ENCODE data around the gene SLC2A1. TPM values are rescaled to one million over a fixed set of nuclear protein-coding genes. Genes with fewer than 3 reads are reported as not detected.

Gene SLC2A1
- polyA plus RNA-seq, 1 experiment = 193 TPM

GRCh38 chr1:42886046-42886739 is 72.5 kb downstream of the SLC2A1 start:
- no peak for TF ChIP-seq CTCF (IDR thresholded peaks at IDR 0.05; ENCODE audit: insufficient read depth, low read depth, low read length)
- ChIA-PET POLR2A (no interaction called here), CTCF (no interaction called here)
- Histone ChIP-seq H3K4me3 (ENCODE audit: low read depth, low read length) (no peak overlapping the region), H3K36me3 (ENCODE audit: control insufficient read depth, insufficient read depth, low read length) (no peaks in the 10 kb centered on the region), H3K27me3 (ENCODE audit: control insufficient read depth, insufficient read depth, low read length) (no peaks in the 10 kb centered on the region)
- no peak for DNase-seq (ENCODE audit: low read depth)

- ChIA-PET POLR2A (no interaction called here), CTCF (interaction anchor here (0.8 to 1.5 kb wide), 2 partner anchors 19 to 193 kb away, joined by 3 to 5 read pairs; no protein-coding TSS in a partner anchor)
- no peak for DNase-seq (ENCODE audit: low read depth)
- Histone ChIP-seq H3K36me3 (ENCODE audit: control insufficient read depth, insufficient read depth, low read length) (no peaks in the 10 kb centered on the region), H3K27me3 (ENCODE audit: control insufficient read depth, insufficient read depth, low read length) (peaks cover 5% of the 10 kb centered on the region), H3K4me3 (ENCODE audit: low read depth, low read length) (no peak overlapping the region)
- TF ChIP-seq CTCF (IDR thresholded peaks at IDR 0.05; ENCODE audit: insufficient read depth, low read depth, low read length) = no peak
These were observed 78.3 kb downstream of the SLC2A1 start for GRCh38 chr1:42880384-42880783.

GRCh38 chr1:42877380-42877779 is 81.3 kb downstream of the SLC2A1 start:
- Histone ChIP-seq H3K27me3 (ENCODE audit: control insufficient read depth, insufficient read depth, low read length) (peaks cover 5% of the 10 kb centered on the region), H3K36me3 (ENCODE audit: control insufficient read depth, insufficient read depth, low read length) (no peaks in the 10 kb centered on the region), H3K4me3 (ENCODE audit: low read depth, low read length) (no peak overlapping the region)
- ChIA-PET POLR2A (no interaction called here), CTCF (no interaction called here)
- TF ChIP-seq CTCF (IDR thresholded peaks at IDR 0.05; ENCODE audit: insufficient read depth, low read depth, low read length) = no peak
- no peak for DNase-seq (ENCODE audit: low read depth)

- POLR2A ChIA-PET = no interaction called here
- CTCF ChIA-PET = interaction anchor here (1.0 kb wide), 1 partner anchor 217 kb away, joined by 3 read pairs; no protein-coding TSS in a partner anchor
- TF ChIP-seq CTCF (IDR thresholded peaks at IDR 0.05; ENCODE audit: insufficient read depth, low read depth, low read length) = no peak
- peaks cover 6% of the 10 kb centered on the region for H3K27me3 ChIP-seq (ENCODE audit: control insufficient read depth, insufficient read depth, low read length)
- DNase-seq (ENCODE audit: low read depth) = no peak
- H3K4me3 ChIP-seq (ENCODE audit: low read depth, low read length) = no peak overlapping the region
- no peaks in the 10 kb centered on the region for H3K36me3 ChIP-seq (ENCODE audit: control insufficient read depth, insufficient read depth, low read length)
These were observed 82.7 kb downstream of the SLC2A1 start for GRCh38 chr1:42876009-42876408.

Small RNA genes lying within 50 kb of the gene (small RNA-seq; reads per million reads assigned to genes)
- gene RNU6-880P (ENCODE audit: insufficient read length, low read depth, low replicate concordance) = not detected

Other genes starting within 250 kb of the SLC2A1 start
- gene CLDN19, start 218.6 kb downstream of the SLC2A1 start, polyA plus RNA-seq (2011; rRNA removed) = not detected in 2 replicates
- gene P3H1, start 191.8 kb downstream of the SLC2A1 start, polyA plus RNA-seq (2011; rRNA removed) = 167 and 228 TPM in 2 replicates
- gene C1orf50, start 191.6 kb downstream of the SLC2A1 start, polyA plus RNA-seq (2011; rRNA removed) = 2.0 and 4.2 TPM in 2 replicates
- not detected in 2 replicates for gene TMEM269, start 173.9 kb downstream of the SLC2A1 start, polyA plus RNA-seq (2011; rRNA removed)
- gene ERMAP, start 141.7 kb downstream of the SLC2A1 start, polyA plus RNA-seq (2011; rRNA removed) = 24.4 and 26.5 TPM in 2 replicates
- gene SVBP, start 141.5 kb downstream of the SLC2A1 start, polyA plus RNA-seq (2011; rRNA removed) = 10.5 and 20.2 TPM in 2 replicates
- gene ZNF691, start 112.3 kb downstream of the SLC2A1 start, polyA plus RNA-seq (2011; rRNA removed) = 4.8 and 5.6 TPM in 2 replicates
- gene EBNA1BP2, start 213.4 kb upstream of the SLC2A1 start, polyA plus RNA-seq (2011; rRNA removed) = 63.4 and 70.9 TPM in 2 replicates
- gene CFAP57, start 213.5 kb upstream of the SLC2A1 start, polyA plus RNA-seq (2011; rRNA removed) = 0.27 TPM in 2 replicates